DMS79 treated with DMSO at 0.1 percent for 48 hours (cell line): ENCODE data around the gene ALDH1A3.
A peak's percentile ranks its signal among the peaks of the same experiment; 100 is the strongest.

Experiments used
- DNase-seq: peaks from one replicate; lab custom pipeline; 2025; lab: John Stamatoyannopoulos, UW

ALDH1A3 gene

DNA sequence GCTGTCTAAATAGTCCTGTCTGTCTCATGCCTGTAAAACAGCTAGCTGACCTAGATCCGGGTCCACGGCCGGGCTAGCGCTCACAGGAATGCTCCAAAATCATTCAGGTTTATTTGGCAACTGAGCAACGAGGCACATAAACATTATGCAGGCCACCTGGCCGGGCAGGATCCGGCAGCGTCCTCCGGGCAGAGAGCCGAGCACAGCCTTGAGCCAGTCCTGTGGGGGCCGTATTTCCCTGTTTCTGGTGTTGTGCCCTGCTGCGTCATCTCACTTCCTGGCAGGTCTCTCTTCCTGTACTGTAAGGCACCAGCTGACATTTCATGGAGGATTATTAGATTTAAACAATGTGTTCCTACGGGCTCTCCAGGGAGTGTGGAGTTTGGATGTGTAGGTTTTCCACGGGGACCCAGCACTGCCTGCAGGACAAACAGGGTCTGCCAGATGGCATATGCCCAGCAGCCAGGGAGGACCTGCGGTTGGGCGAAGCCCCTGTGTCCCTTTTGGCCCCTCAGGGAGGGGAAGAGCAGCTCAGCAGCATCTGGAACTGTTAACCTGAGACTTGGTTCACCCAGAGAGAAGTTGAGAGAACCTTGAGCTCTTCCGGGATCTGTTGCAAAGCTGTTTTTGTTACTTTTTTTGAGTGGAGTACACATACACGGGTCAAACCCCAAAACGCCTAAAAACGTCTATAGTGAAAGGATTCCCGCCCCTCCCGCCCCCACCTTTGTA, 23.0 kb downstream of the ALDH1A3 start:
- no peak for DNase-seq

- no peak for DNase-seq
These were observed 23.5 kb downstream of the ALDH1A3 start for GRCh38 chr15:100903168-100903554.

- no peak for DNase-seq
These were observed 26.2 kb downstream of the ALDH1A3 start for GRCh38 chr15:100905850-100906249.

GRCh38 chr15:100908466-100908865, 28.8 kb downstream of the ALDH1A3 start:
- no peak for DNase-seq

DNA sequence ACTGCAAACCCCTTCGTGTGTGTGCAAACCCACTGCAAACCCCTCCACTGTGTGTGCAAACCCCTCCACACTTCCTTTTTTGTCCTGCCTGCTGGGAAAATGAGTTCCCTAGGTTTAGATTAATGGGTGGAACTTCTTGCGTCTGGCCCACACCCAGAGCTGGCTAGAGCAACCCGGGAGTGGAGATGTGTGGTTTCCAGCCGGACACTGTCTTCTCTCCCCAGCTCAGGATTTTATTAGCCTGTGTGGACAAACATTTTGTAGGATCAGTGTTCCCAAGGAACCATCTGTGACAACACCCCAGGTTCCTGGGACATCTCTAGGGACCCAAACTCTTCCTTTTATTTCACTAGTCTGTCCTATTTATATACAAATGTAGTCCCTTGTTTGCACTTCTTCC, 29.9 kb downstream of the ALDH1A3 start:
- no peak for DNase-seq

GRCh38 chr15:100909989-100910955, 30.6 kb downstream of the ALDH1A3 start:
- no peak for DNase-seq

GRCh38 chr15:100911086-100911485, 31.5 kb downstream of the ALDH1A3 start:
- DNase-seq = no peak

GRCh38 chr15:100913961-100914360, 34.3 kb downstream of the ALDH1A3 start:
- no peak for DNase-seq

DNA sequence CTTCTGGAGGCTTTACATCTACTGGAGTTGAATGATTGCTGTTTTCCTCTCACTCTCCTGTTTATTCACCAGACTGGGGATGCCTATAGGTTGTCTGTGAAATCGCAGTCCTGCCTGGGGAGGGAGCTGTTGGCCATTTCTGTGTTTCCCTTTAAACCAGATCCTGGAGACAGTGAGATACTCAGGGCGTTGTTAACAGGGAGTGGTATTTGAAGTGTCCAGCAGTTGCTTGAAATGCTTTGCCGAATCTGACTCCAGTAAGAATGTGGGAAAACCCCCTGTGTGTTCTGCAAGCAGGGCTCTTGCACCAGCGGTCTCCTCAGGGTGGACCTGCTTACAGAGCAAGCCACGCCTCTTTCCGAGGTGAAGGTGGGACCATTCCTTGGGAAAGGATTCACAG, 35.2 kb downstream of the ALDH1A3 start:
- no peak for DNase-seq

DNA sequence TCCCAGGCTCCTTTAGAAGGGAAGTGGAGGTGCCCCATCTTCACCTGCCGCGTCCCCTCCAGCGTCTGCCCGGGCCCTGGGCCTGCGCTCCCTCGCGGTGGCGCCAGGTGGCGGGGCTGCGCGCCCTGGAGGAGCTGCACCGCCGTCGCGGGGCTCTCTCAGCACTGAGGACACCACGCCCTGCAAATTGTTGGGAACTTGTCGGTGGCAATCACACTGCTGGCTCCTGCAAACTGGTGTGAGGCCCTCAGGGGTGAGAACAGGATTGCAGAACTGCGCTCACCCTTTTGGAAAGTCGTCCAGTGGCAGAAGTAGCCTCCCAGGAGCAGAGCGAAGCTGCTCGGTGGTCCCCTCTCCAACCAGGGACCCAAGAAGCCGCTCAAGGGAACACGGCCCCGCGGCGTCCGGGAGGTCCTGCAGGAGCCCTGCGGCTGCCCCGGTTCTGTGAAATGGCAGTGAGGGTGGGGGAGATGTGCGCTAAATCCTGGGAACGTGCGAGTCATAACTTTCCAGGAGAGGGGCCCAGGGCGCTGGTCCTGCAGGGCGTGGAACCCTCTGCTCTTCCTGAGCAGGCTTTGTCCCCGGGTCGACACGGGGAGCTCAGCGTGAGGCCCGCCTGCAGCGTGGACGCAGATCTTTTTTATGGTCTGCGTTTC, 38.5 kb downstream of the ALDH1A3 start:
- peak; percentile 52 for DNase-seq

GRCh38 chr15:100918690-100919480, 39.3 kb downstream of the ALDH1A3 start, which contains the start of gene LRRK1:
Gene LRRK1, plus strand, starts transcription at chr15:100919357. Its CDS starts 5,276 bp downstream, at chr15:100924633.
- DNase-seq = peak; percentile 3

DNA sequence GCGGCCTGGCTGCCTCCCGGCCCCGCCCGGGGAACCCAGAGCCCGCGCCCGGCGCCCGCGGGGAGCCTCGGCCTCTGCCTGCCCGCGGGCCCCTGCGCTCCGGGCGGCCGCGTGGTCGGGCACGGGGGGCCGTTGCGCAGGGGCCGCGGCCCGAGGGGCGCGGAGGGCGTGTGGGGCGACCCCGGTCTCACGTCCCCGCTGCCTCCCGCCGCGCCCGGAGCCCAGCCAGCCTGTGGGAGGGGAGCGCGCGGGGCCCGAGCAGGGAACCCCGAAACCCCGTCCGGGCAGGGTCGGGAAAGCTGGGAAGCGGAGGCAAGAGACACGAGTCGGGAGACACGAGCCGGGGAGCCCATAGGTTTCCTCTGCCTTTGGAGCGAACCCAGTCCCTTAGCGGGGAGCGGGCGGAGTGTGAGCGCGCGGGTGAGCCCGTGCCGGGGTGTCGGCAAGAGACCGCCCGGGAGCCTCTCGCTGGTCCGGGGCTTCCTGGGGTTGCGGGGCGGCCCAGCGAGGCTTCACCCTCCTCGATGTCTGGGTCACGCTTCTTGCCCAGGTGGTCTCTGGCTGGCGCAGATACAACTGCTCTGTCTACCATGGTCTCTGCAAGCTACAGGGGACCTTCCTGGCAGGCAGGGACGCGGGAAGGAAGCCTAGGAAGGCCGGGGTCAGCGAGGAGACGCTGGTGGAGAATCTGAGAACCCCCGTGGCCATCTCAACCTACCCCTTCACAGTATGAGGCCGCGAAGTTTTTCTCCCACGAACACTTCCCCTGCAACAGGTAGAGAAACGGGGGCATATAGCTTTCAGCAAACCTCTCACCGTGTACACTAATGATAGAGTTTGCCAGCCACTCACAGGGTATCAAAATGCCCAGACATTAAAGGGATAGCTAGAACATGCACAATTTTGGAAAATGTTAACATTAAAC, 40.1 kb downstream of the ALDH1A3 start:
- DNase-seq = no peak

DNA sequence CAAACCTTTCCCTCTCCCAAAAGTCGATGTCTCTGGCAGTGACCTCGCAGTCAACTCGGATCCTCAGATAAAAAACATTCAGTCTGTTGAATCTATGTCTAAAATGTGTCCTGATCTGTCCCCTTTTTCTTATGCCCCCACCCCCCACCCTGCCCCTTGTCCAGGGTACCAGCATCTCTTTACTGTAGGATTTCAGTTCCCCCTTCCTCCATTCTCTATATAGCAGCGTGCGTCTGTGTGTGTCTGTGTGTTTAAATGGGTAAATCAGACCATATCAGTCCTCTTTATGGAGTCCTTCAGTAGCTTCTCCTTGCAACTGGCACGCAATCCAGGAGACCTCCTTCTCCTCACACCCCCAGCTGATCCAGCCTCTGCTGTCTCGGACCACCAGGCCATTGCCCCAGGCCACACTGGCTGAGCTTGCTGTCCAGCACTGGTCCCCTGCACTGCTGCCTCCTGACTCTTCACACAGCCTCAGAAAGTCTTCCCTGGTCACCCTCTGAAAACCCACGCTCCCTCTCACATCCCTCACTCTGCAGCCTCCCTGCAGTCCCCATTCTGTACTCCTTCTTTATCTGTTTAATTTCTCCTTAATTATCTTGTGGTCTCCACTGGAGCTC, 41.0 kb downstream of the ALDH1A3 start:
- DNase-seq = no peak

DNA sequence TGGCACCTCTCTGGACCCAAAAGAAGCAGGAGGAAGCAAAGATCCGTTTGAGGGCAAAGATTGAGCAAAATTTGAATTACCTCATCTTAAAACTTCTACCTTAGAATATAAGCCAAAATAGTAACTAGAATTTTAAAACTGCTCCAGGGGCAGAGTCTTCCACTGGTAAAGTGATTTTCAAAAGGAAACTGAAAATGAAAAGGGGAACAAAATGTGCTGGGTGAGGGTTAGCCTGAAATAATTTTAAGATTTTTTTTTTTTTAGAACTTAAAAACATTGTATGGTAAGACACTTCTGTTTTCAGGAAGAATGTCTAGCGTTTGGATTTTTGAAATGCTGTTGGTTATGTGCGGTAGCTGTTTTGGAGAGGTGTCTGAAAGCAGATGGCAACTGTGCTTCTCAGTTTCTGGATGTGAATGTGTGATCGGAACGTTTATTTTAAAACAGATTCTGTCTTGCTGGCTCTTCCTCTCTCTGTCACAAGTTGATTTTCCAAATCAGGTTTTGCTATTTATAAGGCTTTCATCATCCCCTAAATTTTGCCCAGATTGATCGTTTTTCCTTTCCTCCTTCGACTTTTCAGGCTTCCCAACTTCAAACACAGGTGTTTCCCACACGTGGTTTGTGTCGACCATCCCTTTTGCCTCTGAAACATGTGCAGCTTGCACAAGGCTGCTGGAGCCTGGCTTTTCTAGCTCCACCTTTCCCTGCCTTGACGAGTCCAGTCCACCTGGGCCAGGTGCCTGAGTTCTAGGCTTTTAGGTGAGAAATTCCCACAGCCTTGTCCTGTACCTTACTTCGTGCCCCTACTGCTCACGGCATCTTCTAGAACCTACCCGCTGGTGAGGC, 42.8 kb downstream of the ALDH1A3 start:
- no peak for DNase-seq

DNA sequence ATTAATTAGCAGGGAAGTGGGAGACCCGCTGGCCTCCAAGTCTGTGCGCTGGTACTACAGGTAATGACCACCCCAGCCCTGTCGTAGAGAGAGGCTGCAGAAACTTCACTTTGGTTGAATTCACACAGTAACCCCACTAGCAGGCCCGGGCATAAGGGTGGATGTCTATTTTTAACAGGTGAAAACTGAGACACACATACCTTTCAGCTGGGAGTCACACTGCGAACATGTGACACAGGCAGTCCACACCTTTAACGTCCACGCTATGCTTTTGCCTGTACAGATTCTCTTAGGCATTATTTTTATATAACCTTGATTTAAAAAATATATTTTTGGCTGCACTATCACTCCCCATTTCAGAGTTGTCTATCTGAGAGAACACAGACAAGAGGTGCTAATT, 43.4 kb downstream of the ALDH1A3 start:
- no peak for DNase-seq

DNA sequence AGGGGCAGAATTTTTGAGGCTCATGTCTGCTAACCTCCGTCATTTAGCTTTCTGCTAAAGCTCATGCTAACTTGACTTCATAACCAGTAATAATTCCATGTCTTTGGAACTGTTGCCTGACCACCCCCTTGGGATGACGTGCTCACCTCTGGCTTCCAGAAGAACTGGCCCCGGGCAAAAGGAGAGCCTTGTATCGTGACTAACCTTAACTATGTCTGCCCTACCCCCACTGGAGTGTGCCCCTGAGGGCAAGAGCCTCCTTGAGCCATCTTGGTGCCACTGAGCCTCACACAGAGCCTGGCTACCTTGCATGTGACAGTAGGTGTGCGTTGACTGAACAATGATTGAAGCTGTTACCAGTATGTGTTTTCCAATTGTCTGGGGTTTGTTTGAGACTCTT, 44.3 kb downstream of the ALDH1A3 start:
- no peak for DNase-seq

DNA sequence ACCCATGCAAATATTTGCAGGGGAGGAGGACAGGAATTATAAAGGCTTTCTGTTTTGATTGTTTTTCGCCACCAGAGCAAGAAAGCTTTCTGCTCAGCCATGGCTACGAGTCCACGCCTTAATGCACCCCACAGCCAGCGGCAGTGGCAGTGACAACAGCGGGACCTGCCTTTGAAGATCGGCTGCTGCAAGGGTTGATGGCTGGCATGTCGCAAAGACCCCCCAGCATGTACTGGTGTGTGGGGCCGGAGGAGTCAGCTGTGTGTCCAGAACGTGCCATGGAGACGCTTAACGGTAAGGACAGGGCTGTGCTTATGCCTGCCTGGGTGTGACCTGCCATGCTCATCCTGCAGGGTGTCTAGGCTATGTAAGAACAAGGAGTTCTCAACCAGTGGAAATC, 44.8 kb downstream of the ALDH1A3 start:
- no peak for DNase-seq

- DNase-seq = no peak
These were observed 45.8 kb downstream of the ALDH1A3 start for GRCh38 chr15:100925480-100925879.

- no peak for DNase-seq
These were observed 46.6 kb downstream of the ALDH1A3 start for GRCh38 chr15:100926258-100926657.
